Measurements from ENCODE around the gene AMER3.

Gene AMER3

DNA sequence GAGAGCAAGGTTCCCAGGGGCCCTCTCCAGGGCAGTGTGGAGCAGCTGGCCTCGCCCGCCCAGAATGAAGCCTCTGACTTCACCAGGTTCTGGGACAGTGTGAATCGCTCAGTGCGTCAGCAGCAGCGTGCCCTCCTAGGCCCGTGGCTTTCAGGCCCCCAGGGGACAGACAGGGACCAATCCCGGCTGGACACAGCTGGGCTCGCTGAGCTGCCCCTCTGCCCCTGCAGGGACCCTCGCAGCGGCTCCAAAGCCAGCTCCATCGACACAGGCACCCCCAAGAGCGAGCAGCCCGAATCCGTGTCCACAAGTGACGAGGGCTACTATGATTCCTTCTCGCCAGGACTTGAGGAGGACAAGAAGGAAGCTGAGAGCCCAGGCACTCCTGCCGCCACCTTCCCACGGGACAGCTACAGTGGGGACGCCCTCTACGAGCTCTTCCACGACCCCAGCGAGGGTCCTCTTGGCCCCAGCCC is 7.6 kb downstream of the AMER3 start:
- Histone ChIP-seq H3K4me3 (ENCODE audit: insufficient read depth, low read depth, low read length) (no peak overlapping the region), H3K4me1 (ENCODE audit: control insufficient read depth, insufficient read depth, low read length) (no peaks in the 10 kb centered on the region), H3K27me3 (ENCODE audit: control insufficient read depth, insufficient read depth, low read length, poor library complexity, severe bottlenecking) (peaks cover 7% of the 10 kb centered on the region), H3K9me3 (ENCODE audit: control insufficient read depth, low read length) (no peaks in the 10 kb centered on the region), H3K27ac (ENCODE audit: insufficient read depth, low read depth, low read length, poor library complexity, severe bottlenecking) (no peak overlapping the region), H3K36me3 (ENCODE audit: control insufficient read depth, insufficient read depth, low read length) (no peaks in the 10 kb centered on the region)
- WGBS, 2 experiments, result 92 to 94% methylated on average over 22 of the region's 22 CpGs

DNA sequence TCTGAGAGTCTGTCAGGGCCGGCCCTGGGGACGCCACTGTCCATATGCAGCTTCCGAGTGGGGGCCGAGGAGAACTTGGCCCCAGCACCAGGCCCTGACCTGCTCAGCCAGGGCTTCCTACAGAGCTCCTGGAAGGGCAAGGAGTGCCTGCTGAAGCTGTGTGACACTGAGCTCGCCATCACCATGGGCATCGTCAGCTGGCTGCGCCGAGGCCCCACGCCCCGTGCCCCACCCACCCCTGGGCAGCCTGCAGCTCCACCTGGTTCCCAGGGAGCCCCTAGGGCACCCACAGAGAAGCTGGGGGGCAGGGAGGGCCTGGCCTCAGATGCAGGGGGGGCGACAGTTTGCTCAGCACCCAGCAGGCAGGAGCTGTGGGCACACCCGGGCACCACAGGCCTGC is 8.1 kb downstream of the AMER3 start:
- Histone ChIP-seq H3K27ac (ENCODE audit: insufficient read depth, low read depth, low read length, poor library complexity, severe bottlenecking) (no peak overlapping the region), H3K36me3 (ENCODE audit: control insufficient read depth, insufficient read depth, low read length) (no peaks in the 10 kb centered on the region), H3K4me1 (ENCODE audit: control insufficient read depth, insufficient read depth, low read length) (no peaks in the 10 kb centered on the region), H3K4me3 (ENCODE audit: insufficient read depth, low read depth, low read length) (no peak overlapping the region), H3K9me3 (ENCODE audit: control insufficient read depth, low read length) (no peaks in the 10 kb centered on the region), H3K27me3 (ENCODE audit: control insufficient read depth, insufficient read depth, low read length, poor library complexity, severe bottlenecking) (peaks cover 3% of the 10 kb centered on the region)
- 95% methylated on average over 12 of the region's 12 CpGs for WGBS, 2 experiments

DNA sequence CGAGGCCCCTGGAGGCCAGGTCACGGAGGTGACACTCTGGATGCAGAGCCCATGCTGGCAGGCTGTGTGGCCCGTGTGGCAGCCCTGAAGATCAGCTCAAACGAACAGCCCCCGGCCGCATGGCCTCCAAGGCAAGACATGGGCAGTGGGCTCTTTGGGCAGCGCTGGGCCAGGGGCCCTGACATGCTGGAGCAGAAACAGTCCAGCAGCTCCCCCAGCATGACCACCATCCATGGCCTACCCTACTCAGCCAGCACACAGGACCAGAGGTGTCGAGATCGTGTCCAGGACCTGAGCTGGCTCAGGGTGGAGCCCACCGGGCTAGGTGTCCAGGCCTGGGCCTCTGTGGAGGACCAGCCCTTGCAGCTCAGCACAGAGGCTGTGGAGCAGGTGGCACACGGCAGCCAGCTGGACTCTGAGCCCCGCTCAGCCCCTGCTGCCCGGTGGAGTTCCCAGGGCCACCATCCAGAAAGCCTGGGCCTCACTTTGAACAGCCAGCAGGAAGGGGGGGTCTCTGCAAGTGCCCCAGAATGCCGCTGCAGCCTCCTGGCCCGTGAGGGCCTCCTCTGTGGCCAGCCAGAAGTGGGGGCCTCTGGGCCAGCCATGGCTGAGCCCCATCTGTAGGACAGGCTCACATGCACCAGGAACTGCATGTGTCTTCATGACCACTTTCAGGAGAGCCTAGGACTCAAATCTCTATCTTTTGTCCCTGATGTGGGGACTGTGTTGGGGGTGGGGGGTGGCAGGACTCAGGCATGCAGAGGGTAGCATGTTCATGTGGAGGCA is 8.9 kb downstream of the AMER3 start:
- Histone ChIP-seq H3K9me3 (ENCODE audit: control insufficient read depth, low read length) (no peaks in the 10 kb centered on the region), H3K4me1 (ENCODE audit: control insufficient read depth, insufficient read depth, low read length) (no peaks in the 10 kb centered on the region), H3K27me3 (ENCODE audit: control insufficient read depth, insufficient read depth, low read length, poor library complexity, severe bottlenecking) (no peaks in the 10 kb centered on the region), H3K36me3 (ENCODE audit: control insufficient read depth, insufficient read depth, low read length) (no peaks in the 10 kb centered on the region), H3K27ac (ENCODE audit: insufficient read depth, low read depth, low read length, poor library complexity, severe bottlenecking) (no peak overlapping the region), H3K4me3 (ENCODE audit: insufficient read depth, low read depth, low read length) (no peak overlapping the region)
- WGBS, 2 experiments, result 93 to 94% methylated on average over 15 of the region's 15 CpGs

DNA sequence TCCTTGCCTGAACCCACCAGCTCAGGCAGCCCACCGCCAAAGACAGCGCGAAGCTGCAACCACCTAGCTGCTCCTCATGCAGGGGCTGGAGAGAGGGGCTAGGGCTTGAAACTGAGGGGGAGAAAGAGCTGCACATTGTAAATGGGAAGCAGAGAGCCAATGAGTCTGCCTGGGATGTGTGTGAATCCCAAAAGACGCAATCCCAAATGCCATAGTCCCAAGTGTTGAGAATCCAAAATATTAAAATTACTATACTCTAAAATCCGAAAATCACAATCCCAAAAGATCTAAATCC is 9.4 kb downstream of the AMER3 start:
- 91 to 97% methylated on average over 4 to 5 of the region's 5 CpGs for WGBS, 2 experiments

DNA sequence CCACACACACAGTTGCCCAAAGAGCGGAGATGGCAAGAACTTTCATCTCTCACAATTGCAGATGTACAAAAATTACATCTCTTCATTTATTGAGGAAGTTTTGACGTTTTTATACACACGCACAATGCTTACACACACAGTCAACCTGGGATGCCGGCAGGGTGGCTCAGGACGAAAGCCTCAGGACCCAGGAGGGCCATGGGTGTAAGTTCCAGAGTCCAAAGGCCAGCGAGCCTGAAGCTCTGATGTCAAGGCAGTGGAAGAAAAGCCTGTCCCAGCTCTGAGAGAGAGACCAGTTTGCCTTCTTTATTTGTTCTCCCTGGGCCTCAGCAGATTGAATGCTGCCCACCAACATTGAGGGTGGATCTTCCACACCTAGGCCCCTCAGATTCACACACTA is 10.1 kb downstream of the AMER3 start:
- no peaks in the 10 kb centered on the region for H3K36me3 ChIP-seq (ENCODE audit: control insufficient read depth, insufficient read depth, low read length)
- H3K4me3 ChIP-seq (ENCODE audit: insufficient read depth, low read depth, low read length), result no peak overlapping the region
- no peaks in the 10 kb centered on the region for H3K27me3 ChIP-seq (ENCODE audit: control insufficient read depth, insufficient read depth, low read length, poor library complexity, severe bottlenecking)
- H3K9me3 ChIP-seq (ENCODE audit: control insufficient read depth, low read length), result no peaks in the 10 kb centered on the region
- H3K4me1 ChIP-seq (ENCODE audit: control insufficient read depth, insufficient read depth, low read length), result no peaks in the 10 kb centered on the region
- WGBS, 2 experiments, result 90 to 92% methylated on average over 6 of the region's 6 CpGs
- no peak overlapping the region for H3K27ac ChIP-seq (ENCODE audit: insufficient read depth, low read depth, low read length, poor library complexity, severe bottlenecking)

More for the DNA sequence above, 9.4 kb downstream of the AMER3 start:
- Histone ChIP-seq H3K9me3 (ENCODE audit: control insufficient read depth, low read length) (no peaks in the 10 kb centered on the region), H3K27ac (ENCODE audit: insufficient read depth, low read depth, low read length, poor library complexity, severe bottlenecking) (no peak overlapping the region), H3K4me3 (ENCODE audit: insufficient read depth, low read depth, low read length) (no peak overlapping the region), H3K27me3 (ENCODE audit: control insufficient read depth, insufficient read depth, low read length, poor library complexity, severe bottlenecking) (no peaks in the 10 kb centered on the region), H3K4me1 (ENCODE audit: control insufficient read depth, insufficient read depth, low read length) (no peaks in the 10 kb centered on the region), H3K36me3 (ENCODE audit: control insufficient read depth, insufficient read depth, low read length) (no peaks in the 10 kb centered on the region)

DNA sequence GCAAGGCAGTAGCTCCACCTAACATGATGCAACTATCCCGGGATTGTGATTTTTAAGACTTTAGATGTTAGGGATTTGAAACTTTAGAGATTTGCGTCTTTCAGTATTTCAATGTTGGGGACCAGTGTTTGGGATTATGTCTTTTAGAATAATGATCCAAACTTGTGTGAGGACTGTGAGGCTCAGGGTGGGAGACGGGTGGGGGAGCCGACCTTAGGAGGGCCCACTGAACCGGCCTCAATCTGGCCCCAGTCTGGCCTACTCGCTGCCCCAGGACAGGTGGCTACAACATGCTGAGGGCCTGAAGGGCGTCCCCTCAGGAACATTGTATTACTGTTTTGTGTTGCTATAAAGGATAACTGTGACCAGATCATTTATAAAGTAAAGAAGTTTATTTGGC is 10.7 kb downstream of the AMER3 start:
- Histone ChIP-seq H3K36me3 (ENCODE audit: control insufficient read depth, insufficient read depth, low read length) (no peaks in the 10 kb centered on the region), H3K27ac (ENCODE audit: insufficient read depth, low read depth, low read length, poor library complexity, severe bottlenecking) (no peak overlapping the region), H3K4me1 (ENCODE audit: control insufficient read depth, insufficient read depth, low read length) (no peaks in the 10 kb centered on the region), H3K9me3 (ENCODE audit: control insufficient read depth, low read length) (no peaks in the 10 kb centered on the region), H3K27me3 (ENCODE audit: control insufficient read depth, insufficient read depth, low read length, poor library complexity, severe bottlenecking) (no peaks in the 10 kb centered on the region), H3K4me3 (ENCODE audit: insufficient read depth, low read depth, low read length) (no peak overlapping the region)
- 96% methylated on average over 7 of the region's 7 CpGs for WGBS, 2 experiments

DNA sequence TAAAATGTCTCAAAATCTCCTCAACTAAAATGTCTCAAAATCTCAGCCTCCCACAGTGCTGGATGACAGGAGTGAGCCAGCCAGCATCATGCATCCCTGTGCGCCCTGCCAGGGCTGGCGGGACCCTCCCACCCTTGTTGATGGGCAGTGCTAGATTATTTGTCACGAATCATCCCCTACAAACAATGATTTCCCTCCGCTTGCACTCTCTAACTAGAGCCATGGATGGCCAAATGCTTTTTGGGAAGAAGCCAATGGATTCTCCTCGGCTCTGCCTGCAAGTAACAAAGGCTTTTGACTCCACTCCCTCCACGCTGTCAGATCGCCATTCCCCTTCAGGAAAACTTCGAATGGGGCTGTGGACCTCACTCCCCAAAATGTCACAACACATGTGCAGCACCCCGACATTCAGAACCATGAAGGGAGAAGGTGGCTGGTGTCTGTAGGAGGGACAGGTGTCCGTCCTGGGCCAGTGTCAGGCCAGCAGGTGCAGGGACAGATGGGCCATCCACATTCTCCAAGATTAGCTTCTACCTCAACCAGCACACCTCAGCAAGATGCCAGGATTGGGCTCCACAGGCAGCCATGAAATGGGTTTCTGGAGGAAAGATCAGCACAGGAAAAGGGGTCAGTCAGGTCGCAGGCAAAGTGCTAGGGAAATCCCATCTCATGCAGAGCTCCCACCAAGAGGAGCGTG is 11.5 kb downstream of the AMER3 start:
- Histone ChIP-seq H3K4me1 (ENCODE audit: control insufficient read depth, insufficient read depth, low read length) (no peaks in the 10 kb centered on the region), H3K36me3 (ENCODE audit: control insufficient read depth, insufficient read depth, low read length) (no peaks in the 10 kb centered on the region), H3K9me3 (ENCODE audit: control insufficient read depth, low read length) (no peaks in the 10 kb centered on the region), H3K27me3 (ENCODE audit: control insufficient read depth, insufficient read depth, low read length, poor library complexity, severe bottlenecking) (no peaks in the 10 kb centered on the region), H3K4me3 (ENCODE audit: insufficient read depth, low read depth, low read length) (no peak overlapping the region), H3K27ac (ENCODE audit: insufficient read depth, low read depth, low read length, poor library complexity, severe bottlenecking) (no peak overlapping the region)
- 92 to 95% methylated on average over 12 of the region's 12 CpGs for WGBS, 2 experiments

DNA sequence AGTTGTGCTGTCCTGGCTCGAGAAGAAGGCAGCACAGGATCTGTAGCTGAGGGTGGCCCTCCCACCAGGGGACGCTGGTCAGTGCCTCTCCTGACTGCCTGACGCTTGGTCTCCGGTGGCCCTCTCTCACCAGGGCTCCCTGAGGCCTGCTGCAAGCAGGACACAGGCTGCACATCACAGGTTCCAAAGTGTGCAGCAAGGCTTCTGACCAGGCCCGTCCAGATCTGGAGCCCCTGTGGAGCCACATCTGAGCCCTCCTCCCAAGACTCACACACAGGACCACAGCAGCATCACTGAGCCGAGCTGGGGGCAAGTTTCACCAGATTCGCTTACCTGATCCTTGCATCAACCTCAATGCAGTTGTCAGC is 12.1 kb downstream of the AMER3 start:
- no peak overlapping the region for H3K27ac ChIP-seq (ENCODE audit: insufficient read depth, low read depth, low read length, poor library complexity, severe bottlenecking)
- 81 to 86% methylated on average over 7 of the region's 7 CpGs for WGBS, 2 experiments
- no peaks in the 10 kb centered on the region for H3K4me1 ChIP-seq (ENCODE audit: control insufficient read depth, insufficient read depth, low read length)
- H3K27me3 ChIP-seq (ENCODE audit: control insufficient read depth, insufficient read depth, low read length, poor library complexity, severe bottlenecking), result no peaks in the 10 kb centered on the region
- H3K4me3 ChIP-seq (ENCODE audit: insufficient read depth, low read depth, low read length), result no peak overlapping the region
- H3K9me3 ChIP-seq (ENCODE audit: control insufficient read depth, low read length), result no peaks in the 10 kb centered on the region
- H3K36me3 ChIP-seq (ENCODE audit: control insufficient read depth, insufficient read depth, low read length), result no peaks in the 10 kb centered on the region

DNA sequence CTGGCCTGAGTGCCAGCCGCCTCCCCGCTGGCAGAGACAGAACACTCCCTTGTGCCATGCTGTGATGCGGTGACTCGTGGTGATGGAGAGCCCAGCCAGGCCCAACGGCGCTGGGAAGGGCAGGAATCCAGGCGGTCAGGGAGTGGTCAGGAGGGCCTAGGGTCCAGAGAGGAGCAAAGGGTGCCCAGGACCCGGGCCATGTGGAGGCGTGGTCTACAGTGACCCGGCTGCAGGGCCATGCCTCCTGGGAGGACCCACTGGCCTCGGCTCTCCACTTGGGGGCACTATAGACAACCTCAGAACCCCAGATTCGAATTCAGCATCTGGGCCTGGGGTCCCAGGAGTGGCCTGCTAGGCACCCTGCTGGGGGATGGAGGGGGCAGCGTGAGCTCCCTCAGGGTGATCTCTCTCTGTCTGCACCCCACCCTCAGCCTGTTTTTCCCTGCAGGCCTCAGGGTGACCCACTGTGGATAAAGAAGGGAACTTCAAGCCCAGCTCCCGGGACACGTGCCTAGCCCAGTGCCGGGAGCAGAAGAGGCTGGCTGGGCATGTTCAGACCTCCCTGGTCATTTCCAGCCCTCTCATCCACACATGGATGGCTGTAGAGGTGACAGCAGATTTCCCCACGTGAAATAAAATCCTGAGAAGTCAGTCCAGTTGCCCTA is 13.0 kb downstream of the AMER3 start:
- Histone ChIP-seq H3K4me3 (ENCODE audit: insufficient read depth, low read depth, low read length) (no peak overlapping the region), H3K27me3 (ENCODE audit: control insufficient read depth, insufficient read depth, low read length, poor library complexity, severe bottlenecking) (no peaks in the 10 kb centered on the region), H3K27ac (ENCODE audit: insufficient read depth, low read depth, low read length, poor library complexity, severe bottlenecking) (no peak overlapping the region), H3K9me3 (ENCODE audit: control insufficient read depth, low read length) (no peaks in the 10 kb centered on the region), H3K4me1 (ENCODE audit: control insufficient read depth, insufficient read depth, low read length) (no peaks in the 10 kb centered on the region), H3K36me3 (ENCODE audit: control insufficient read depth, insufficient read depth, low read length) (no peaks in the 10 kb centered on the region)
- 91 to 92% methylated on average over 17 of the region's 17 CpGs for WGBS, 2 experiments

DNA sequence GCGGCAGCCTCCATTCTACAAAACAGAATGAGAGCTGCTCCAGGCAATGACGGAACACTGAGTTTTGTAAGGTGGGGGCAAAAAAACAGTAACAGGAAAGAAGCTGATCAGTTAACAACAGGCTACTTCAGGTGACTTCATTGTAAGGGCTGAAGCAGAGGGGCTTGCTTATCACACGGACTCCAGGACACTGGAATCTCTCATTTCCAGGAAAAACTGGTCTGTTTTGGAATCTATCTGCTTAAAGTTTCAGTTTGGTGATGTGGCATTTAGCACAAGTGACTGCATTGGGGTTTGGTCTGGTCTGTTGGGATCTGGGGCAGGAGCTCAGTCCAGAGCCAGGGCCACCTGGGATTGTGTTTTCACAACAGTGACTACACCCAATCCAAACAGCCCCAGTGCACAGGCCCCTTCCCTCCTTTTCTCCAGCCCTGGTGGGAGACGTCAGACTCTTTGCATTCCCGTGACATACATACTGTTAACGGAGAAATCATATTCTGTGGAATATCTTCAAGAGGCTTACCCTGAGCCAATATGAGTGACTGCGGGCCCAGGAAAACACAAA is 14.1 kb downstream of the AMER3 start:
- Histone ChIP-seq H3K36me3 (ENCODE audit: control insufficient read depth, insufficient read depth, low read length) (no peaks in the 10 kb centered on the region), H3K27me3 (ENCODE audit: control insufficient read depth, insufficient read depth, low read length, poor library complexity, severe bottlenecking) (no peaks in the 10 kb centered on the region), H3K9me3 (ENCODE audit: control insufficient read depth, low read length) (no peaks in the 10 kb centered on the region), H3K4me1 (ENCODE audit: control insufficient read depth, insufficient read depth, low read length) (no peaks in the 10 kb centered on the region), H3K4me3 (ENCODE audit: insufficient read depth, low read depth, low read length) (no peak overlapping the region), H3K27ac (ENCODE audit: insufficient read depth, low read depth, low read length, poor library complexity, severe bottlenecking) (no peak overlapping the region)
- WGBS, 2 experiments, result 89 to 95% methylated on average over 7 of the region's 7 CpGs

Data from ectodermal cell (in vitro differentiated cells).